COLO668 (cell line): ENCODE data around the gene LRRC25.

Experiments used
- DNase-seq: peaks from one replicate; lab custom pipeline; 2025; ENCODE audit not compliant: unreplicated experiment; lab: John Stamatoyannopoulos, UW

LRRC25 gene

DNA sequence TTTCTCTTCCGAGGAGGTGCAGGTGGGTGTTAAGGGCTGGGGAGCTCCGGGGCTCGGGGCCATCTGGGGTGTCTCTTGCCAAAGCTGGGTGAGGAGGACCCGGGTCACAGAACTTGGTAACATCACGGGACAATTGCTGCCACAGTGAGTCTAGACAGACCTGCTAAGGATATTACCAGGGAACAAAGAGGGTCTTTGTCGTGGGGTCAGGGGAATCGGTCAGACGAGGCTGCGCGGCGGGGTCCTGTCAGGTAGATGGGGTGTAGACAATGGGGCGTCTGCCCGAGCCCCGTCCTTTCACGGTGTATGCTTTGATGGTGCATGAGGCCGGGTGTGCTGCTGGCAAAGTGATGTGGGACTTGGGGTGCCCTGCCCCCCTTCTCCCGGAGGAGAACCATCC is 49.3 kb downstream of the LRRC25 start:
- no peak for DNase-seq

DNA sequence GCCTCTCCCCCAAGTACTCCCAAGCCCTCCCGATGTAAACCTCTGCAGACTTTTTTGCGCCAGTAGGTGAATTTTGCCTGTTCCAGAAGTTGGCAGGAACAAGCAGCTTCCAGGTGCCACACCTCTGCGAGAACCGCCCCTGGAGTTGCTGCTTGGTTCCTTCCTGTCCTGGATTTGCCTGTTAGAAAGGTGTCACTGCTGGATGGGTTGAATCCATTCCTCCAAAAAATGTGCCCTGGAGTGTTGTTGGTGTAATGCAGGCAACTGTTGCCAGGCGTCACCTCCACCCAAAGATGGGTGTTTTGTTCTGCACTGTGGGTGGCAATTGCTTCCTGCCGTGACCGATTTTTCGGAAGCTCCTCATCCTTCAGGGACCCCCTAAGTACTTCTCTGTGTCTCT is 51.3 kb downstream of the LRRC25 start:
- DNase-seq: no peak

DNA sequence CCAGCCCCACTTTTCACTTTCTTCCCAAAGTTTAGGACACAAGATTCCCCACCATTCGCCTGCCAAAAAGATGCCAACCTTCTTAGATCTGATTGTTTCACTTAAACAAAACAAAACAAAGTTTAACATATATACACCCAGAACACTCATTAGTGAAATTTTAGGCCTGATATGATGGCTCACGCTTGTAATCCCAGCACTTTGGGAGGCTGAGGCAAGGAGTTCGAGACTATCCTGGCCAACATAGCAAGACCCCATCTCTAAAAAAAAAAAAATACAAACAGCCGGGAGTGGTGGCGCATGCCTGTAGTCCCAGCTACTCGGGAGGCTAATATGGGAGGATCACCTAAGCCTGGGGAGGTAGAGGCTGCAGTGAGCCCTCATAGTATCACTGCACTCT is 52.1 kb downstream of the LRRC25 start:
- no peak for DNase-seq

DNA sequence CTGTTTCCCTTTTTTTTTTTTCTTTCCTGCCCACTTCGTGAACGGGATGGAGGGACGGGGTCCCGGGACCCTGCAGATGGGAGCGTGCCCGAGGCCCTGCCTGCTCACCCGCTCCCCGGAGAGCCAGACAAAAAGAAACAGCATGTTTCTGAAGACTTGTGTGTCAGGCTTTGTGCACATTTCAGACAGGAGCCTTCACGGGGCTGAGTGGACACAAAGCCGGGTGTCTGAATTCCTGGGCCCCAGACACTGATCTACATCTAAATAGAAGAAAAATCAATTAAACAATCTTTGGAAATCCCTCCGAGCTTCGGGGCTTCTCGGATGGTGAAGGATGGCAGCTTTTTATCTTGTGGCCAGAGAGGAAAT is 52.9 kb downstream of the LRRC25 start:
- no peak for DNase-seq

DNA sequence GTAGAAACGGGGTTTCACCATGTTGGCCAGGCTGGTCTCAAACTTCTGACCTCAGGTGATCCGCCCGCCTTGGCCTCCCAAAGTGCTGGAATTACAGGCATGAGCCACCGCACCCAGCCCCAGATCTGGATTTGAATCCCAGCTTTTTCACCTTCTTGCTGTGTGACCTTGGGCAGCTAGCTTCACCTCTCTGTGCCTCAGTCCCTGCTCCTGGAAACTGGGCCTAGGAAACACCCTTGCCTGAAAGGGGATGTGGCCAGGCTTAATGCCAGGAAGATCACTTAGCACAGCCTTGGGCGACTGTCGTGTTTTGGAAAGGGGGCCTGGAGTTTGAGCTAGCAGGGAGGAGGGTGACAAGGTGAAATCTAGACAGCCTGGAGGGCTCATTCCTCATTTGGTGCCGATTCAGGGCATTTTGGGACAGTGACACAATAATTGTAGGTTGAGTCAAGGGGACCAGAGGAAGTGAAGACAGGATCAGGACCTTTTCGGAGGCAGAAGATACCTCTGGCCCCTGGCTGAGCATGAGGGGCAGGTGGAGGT is 55.3 kb downstream of the LRRC25 start:
- peak; percentile 25 for DNase-seq
